NCI-H146 treated with DMSO at 0.1 percent for 48 hours (cell line): Measurements from ENCODE around the gene GABRQ.

Experiments
- DNase-seq: peaks from one replicate; lab custom pipeline; 2025; ENCODE audit not compliant: unreplicated experiment; lab: John Stamatoyannopoulos, UW

GABRQ gene

GRCh38 chrX:152637649-152638442 lies at the start of gene GABRQ:
GABRQ (plus strand) TSS chrX:152637895; CDS start chrX:152638203, 308 bp downstream.
- DNase-seq: peak; percentile 58

GRCh38 chrX:152588206-152588605 lies 49.5 kb upstream of the GABRQ start:
- no peak for DNase-seq

- no peak for DNase-seq
Measured at GRCh38 chrX:152600853-152601633, 36.7 kb upstream of the GABRQ start.

GRCh38 chrX:152601848-152602616 lies 35.7 kb upstream of the GABRQ start:
- DNase-seq: no peak

GRCh38 chrX:152614791-152615190 lies 22.9 kb upstream of the GABRQ start:
- no peak for DNase-seq

GRCh38 chrX:152619897-152620296 lies 17.8 kb upstream of the GABRQ start:
- DNase-seq: no peak

- no peak for DNase-seq
Measured at GRCh38 chrX:152632445-152633097, 5.1 kb upstream of the GABRQ start.

GRCh38 chrX:152635941-152636340 lies 1.8 kb upstream of the GABRQ start:
- no peak for DNase-seq

- no peak for DNase-seq
Measured at GRCh38 chrX:152638443-152638904, 779 bp downstream of the GABRQ start.

GRCh38 chrX:152639426-152639825 lies 1.7 kb downstream of the GABRQ start:
- DNase-seq: no peak

GRCh38 chrX:152640034-152640818 lies 2.5 kb downstream of the GABRQ start:
- DNase-seq: no peak

GRCh38 chrX:152641256-152641875 lies 3.7 kb downstream of the GABRQ start:
- no peak for DNase-seq

GRCh38 chrX:152641996-152642395 lies 4.3 kb downstream of the GABRQ start:
- DNase-seq: no peak

- DNase-seq: no peak
Measured at GRCh38 chrX:152642931-152643564, 5.4 kb downstream of the GABRQ start.

- no peak for DNase-seq
Measured at GRCh38 chrX:152646961-152647360, 9.3 kb downstream of the GABRQ start.

GRCh38 chrX:152647978-152648377 lies 10.3 kb downstream of the GABRQ start:
- DNase-seq: no peak

GRCh38 chrX:152652060-152652459 lies 14.4 kb downstream of the GABRQ start:
- DNase-seq: no peak

- DNase-seq: no peak
Measured at GRCh38 chrX:152652467-152652866, 14.8 kb downstream of the GABRQ start.

- DNase-seq: no peak
Measured at GRCh38 chrX:152656087-152656486, 18.4 kb downstream of the GABRQ start.
